Raji (cell line): Measurements from ENCODE around the gene PTBP1.

Source experiments
- POLR2A ChIP-seq: IDR thresholded peaks from 2 replicates; pipeline ENCODE4 v1.6.1; 2011; ENCODE audit warnings: low read depth, low read length, control low read depth; ENCODE audit not compliant: insufficient read depth

The PTBP1 gene

DNA sequence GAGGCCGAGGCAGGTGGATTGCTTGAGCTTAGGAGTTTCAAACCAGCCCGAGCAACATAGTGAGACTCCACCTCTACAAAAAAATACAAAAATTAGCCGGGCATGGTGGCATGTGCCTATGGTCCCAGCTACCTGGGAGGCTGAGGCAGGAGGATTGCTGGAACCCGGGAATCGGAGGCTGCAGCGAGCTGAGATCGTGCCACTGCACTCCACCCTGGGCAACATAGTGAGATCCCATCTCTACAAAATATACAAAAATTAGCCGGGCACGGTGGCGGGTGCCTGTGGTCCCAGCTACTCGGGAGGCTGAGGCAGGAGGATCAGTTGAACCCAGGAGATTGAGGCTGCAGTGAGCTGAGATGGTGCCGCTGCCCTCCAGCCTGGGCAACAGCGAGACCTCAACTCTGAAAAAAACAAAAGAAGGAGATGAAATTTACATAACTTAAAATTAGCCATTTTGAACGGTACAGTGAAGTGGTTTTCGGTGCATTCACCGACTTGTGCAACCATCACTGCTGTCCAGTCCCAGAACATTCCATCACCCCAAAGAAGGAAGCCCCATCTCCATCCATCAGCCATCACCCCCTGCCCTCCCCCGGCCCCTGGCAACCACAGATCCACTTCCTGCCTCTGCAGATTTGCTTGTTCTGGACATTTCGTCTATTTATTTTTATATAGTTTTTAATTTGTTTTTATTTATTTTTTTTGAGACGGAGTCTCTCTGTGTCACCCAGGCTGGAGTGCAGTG lies 28.8 kb downstream of the PTBP1 start:
- TF ChIP-seq POLR2A = no peak

DNA sequence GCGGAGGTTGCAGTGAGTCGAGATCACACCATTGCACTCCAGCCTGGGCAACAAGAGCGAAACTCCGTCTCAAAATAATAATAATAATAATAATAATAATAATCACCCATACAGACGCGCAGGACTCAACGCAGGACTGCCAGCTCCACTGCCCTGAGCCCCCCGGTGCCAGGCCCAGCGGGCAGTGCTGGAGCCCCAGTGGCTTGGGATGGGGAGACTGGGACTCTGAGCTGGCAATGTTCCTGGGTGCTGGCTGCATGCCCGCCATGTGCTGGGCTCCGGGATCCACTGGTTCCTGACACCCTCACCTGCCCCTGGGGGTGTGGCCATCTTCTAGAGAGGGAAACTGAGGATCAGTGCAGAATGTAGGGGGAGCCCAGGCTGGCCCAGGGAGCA lies 30.1 kb downstream of the PTBP1 start:
- no peak for TF ChIP-seq POLR2A

DNA sequence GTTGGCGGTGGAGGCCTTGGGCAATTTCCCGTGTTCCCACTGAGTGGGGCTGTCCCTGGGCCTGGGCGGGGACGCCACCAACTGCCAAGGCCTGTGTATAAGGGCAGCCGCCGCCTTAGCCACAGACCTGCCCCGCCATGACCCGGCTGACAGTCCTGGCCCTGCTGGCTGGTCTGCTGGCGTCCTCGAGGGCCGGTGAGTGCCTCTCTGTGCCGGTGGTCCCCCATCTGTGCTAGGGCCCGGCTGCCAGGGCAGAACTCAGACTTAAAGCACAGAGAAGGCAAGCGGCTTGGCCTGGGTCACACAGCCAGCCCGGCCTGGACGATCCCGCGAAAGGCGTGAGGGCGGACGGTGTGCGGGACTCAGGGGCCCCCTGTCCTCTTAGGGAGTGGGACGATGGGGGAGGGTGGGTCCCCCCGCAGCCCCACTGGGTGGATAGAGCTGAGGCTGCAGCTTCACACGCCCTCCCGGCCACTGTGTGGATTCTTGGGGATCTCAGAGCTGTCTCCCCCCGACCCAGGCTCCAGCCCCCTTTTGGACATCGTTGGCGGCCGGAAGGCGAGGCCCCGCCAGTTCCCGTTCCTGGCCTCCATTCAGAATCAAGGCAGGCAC lies 30.6 kb downstream of the PTBP1 start, which contains the start of gene AZU1:
AZU1 (plus strand) TSS at position 128 of the 612 bp plus-strand sequence; CDS start at position 138, 10 bp downstream.
- no peak for TF ChIP-seq POLR2A

DNA sequence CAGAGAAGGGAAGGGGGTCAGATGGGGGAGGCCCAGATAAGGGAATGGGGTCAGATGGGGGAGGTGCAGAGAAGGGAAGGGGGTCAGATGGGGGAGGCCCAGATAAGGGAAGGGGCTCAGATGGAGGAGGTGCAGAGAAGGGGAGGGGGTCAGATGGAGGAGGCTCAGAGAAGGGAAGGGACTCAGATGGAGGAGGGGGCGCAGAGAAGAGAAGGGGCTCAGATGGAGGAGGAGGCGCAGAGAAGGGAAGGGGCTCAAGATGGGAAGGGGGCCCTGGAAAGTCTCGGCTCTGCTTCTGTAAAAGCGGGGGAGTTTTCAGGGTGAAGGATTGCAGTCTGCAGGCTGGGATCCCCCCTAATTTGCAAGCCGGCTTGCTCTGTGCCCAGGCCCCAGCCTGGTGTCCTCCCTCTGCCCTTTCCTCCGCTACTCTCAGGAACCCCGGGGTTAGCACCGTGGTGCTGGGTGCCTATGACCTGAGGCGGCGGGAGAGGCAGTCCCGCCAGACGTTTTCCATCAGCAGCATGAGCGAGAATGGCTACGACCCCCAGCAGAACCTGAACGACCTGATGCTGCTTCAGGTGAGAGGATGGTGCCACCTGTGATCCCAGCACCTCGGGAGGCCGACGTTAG lies 32.0 kb downstream of the PTBP1 start:
- TF ChIP-seq POLR2A = no peak

DNA sequence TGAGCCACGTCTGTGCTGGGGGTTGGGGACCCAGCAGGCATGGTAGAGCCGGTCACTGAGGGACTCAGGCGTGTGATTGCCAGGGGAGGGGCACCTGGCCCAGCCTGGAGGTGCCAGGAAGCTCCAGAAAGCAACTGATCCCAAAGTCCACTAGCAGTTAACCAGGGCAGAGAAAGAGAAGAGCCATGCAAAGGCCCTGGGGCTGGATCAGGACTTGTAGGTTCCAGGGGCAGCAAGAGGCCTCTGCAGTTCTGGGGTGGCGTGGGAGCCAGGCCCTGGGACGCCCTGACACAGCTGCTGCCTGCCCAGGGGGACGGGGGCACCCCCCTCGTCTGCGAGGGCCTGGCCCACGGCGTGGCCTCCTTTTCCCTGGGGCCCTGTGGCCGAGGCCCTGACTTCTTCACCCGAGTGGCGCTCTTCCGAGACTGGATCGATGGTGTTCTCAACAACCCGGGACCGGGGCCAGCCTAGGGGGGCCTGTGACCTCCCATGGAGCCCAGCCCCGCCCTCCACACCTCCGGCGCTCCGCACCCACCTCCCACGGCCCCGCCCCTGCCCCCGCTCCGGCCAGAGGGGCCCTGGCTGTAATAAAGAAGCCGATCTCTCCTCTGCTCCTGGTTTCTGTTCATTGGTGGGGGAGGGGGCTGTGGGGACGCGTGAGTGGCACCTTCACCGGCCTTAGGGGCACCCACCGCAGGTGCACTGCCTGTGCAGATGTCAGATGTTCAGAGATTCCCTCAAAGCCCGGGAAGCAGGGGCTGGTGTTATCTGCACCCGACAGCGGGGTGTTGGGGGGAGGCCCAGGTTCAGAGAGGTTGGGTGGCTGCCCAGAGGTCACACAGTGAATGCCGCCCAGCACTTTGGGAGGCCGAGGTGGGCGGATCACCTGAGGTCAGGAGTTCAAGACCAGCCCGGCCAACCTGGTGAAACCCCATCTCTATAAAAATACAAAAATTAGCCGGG lies 34.4 kb downstream of the PTBP1 start:
- TF ChIP-seq POLR2A = no peak

DNA sequence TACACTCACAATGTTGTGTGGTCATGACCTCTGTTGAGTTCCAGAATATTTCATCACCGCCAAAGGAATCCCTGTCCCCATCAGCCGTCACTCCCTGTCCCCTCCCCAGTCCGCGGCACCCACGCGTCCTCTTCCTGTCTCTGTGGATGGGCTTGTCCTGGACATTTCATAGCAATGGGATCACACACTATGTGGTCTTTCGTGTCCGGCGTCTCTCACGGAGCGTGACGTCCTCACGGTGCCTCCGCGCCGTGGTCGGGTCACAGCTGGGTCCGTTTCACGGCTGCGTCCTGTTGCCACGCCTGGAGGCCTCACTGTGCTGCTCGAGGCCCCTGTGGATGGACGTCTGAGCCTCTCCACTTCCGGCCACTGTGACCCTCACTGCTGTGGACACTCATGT lies 37.0 kb downstream of the PTBP1 start:
- no peak for TF ChIP-seq POLR2A

DNA sequence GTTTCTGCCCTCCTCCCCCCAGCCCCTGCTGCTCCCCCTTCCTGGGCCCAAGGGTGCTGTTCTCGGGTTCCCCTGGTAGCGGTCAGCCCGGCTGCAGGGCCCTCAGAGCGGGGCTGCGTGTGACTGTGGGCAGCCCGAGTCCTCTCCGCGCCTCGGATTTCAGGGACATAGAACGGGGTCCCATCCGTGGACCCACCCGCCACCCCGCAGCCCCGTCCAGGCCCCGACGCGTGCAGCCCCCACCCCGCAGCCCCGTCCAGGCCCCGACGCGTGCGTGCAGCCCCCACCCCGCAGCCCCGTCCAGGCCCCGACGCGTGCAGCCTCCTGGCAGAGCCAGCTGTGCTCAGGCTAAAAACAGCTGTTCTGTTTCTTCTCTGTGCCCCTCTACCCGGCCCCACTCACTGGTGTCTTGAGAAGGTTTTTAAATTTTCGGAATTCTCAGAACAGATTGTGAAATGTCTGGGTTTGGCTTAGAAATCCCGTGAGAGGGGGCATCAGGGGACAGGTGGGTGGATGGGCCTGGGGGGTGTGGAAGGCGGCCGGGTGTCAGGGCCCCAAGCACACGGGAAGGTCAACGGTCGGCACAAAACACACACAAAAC lies 38.1 kb downstream of the PTBP1 start:
- TF ChIP-seq POLR2A = no peak

DNA sequence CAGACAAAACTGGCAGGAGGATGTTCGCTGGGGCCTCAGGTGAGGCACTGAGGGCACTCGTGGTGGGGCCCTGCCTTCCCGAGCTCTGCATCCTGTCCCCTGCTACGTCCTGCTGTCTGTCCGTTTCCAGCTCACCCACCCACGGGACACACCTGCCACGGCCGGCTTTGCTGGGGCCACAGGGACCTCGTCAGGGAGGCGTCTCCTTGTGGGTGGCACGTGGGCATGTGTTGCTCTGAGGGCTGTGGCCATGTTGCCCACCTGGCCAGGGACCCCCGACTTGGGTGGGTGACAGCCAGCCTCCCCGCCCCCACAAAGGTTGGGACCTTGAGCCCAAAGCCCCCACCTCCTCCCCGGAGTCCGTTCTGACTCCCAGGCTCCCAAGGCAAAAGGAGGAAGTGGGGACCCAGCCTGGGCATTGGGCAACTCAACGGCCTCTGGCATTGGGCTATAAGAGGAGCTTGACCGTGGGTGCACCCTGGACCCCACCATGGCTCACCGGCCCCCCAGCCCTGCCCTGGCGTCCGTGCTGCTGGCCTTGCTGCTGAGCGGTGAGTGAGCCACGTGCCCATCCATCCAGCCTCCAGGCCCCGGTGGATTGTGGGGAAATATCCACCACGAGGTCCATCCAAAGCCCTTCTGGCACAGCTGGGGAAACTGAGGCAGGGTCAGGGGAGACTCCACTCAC lies 43.4 kb downstream of the PTBP1 start, which contains the start of gene PRTN3:
PRTN3 (plus strand) TSS at position 481 of the 688 bp plus-strand sequence; CDS start at position 491, 10 bp downstream.
- no peak for TF ChIP-seq POLR2A

DNA sequence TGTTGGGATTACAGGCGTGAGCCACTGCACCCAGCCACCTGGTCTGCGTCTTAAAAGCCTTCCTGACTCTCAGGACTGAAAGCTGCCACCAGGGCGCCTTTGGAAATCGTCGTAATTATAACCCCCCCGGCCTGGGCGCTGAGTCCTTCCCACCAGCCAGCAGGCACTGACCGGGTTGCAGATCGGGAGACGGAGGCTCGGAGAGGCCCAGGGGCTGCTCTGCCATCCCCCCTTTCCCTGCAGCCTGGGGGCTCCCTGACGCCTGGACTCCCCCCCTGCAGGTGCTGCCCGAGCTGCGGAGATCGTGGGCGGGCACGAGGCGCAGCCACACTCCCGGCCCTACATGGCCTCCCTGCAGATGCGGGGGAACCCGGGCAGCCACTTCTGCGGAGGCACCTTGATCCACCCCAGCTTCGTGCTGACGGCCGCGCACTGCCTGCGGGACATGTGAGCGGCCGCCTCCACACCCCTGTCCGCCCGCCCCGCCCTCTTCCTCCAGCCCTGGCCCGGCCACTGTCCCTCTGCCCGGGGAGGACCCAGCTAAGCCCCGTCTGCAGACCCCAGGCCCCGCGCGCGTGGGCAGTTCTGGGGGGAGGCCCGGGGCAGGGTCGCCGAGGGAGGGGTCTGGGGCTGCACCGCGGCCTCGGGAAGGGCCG lies 46.1 kb downstream of the PTBP1 start:
- TF ChIP-seq POLR2A = no peak

DNA sequence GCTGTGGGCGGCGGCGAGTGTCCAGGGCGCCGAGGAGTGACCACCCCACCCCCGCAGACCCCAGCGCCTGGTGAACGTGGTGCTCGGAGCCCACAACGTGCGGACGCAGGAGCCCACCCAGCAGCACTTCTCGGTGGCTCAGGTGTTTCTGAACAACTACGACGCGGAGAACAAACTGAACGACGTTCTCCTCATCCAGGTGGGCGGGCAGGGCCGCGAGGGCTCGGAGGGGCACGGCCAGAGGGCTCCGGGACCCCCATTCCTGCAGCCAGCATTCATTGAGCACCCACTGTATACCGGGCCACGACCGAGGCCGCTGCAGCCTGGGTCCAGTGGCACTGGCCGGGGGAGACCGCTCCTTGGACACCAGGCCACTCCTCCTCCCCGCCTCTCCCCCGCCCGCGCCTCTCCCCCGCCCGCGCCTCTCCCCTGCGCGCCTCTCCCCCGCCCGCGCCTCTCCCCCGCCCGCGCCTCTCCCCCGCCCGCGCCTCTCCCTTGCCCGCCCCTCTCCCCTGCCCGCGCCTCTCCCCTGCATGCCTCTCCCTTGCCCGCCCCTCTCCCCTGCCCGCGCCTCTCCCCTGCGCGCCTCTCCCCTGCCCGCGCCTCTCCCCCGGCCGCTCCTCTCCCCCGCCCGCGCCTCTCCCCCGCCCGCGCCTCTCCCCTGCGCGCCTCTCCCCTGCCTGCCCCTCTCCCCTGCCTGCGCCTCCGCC lies 46.7 kb downstream of the PTBP1 start:
- TF ChIP-seq POLR2A = no peak

DNA sequence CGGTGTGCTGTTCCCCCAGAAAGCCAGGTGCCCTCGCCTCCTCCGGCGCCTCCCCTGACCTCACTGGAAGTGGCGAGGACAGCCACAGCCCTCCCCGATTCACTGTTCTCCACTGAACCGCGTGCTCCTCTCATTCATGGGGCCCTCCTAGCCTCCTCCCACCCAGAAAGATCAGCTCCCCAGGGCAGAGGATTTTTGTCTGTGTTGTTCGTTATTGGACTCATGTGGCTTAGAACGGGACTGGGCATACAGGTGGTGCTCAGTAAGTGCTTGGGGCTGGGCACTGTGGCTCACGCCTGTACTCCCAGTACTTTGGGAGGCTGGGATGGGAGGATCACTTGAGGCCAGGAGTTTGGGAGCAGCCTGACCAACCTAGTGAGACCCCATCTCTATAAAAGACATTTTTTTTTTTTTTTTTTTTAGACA lies 47.3 kb downstream of the PTBP1 start:
- TF ChIP-seq POLR2A = no peak

DNA sequence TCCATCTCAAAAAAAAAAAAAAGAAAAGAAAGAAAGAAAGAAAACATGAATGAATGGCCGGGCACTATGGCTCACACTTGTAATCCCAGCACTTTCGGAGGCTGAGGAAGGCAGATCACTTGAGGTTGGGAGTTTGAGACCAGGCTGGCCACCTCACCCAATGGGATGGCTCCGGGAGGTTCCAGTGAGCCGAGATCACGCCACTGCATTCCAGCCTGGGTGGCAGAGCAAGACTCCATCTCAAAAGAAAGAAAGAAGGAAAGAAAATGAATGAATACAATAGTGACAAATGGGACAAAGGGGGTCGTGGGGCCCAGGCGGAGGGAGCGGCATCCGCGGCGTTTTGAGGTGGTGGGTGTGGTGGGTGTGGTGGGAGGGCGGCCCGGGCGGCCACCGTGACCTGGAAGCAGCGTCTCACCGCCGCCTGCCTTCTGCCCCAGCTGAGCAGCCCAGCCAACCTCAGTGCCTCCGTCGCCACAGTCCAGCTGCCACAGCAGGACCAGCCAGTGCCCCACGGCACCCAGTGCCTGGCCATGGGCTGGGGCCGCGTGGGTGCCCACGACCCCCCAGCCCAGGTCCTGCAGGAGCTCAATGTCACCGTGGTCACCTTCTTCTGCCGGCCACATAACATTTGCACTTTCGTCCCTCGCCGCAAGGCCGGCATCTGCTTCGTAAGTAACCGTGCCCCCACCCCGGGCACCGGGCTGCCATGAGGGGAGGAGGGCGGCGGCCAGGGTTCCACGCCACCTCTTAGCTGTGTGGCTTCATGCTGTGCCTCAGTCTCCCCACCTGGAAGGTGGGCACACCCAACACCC lies 48.7 kb downstream of the PTBP1 start:
- TF ChIP-seq POLR2A = no peak
